Prostate gland (tissue), 2 donors: Measurements from ENCODE around the gene C22orf42. TPM values are rescaled to one million over a fixed set of nuclear protein-coding genes. Genes with fewer than 3 reads are reported as not detected.
"Not testable (repeated sequence)": the region's sequence is repeated elsewhere in the genome, so short reads cannot be mapped to it uniquely, and the experiment has no call there.

ENCODE experiments used
- DNase-seq: peaks from one replicate; pipeline ENCODE4 v3.0.0-alpha.2; 2019; ENCODE audit warnings: low spot score
- H3K27ac ChIP-seq, 2 donors: fragments of 200-600 bp; sonication (generic); 2 replicates each; pipeline ENCODE4 v1.5.1; 2017 to 2019
- H3K27me3 ChIP-seq: fragments of 200-600 bp; sonication (generic); replicated peaks from 2 replicates; pipeline ENCODE4 v1.5.1; 2019; ENCODE audit not compliant: insufficient read depth
- H3K36me3 ChIP-seq, 2 donors: fragments of 200-600 bp; sonication (generic); 1 replicate in 1 of 2; 2 replicates in 1 of 2; pipeline versions ENCODE4 v1.5.1 to v1.8.1; 2017 to 2019
- H3K4me1 ChIP-seq: fragments of 200-600 bp; sonication (generic); replicated peaks from 2 replicates; pipeline ENCODE4 v1.5.1; 2019
- H3K4me3 ChIP-seq, 2 donors: fragments of 200-600 bp; sonication (generic); 2 replicates each; pipeline ENCODE4 v1.5.1; 2017 to 2019
- H3K9me3 ChIP-seq: fragments of 200-600 bp; sonication (generic); 2 replicates; pipeline ENCODE4 v1.5.1; 2017
- CTCF ChIP-seq, 4 experiments: fragments of 200-600 bp in 2 of 4; fragments of 450-650 bp in 2 of 4; sonication (generic) in 2 of 4; IDR thresholded peaks; 1 replicate in 3 of 4; 2 replicates in 1 of 4; pipeline ENCODE4 v1.5.1; 2016 to 2019; ENCODE audit warnings: antibody characterized with exemption in 4 of 4, mild to moderate bottlenecking in 2 of 4, moderate library complexity in 2 of 4
- POLR2A ChIP-seq: fragments of 450-650 bp; IDR thresholded peaks from one replicate; pipeline ENCODE4 v1.6.1; 2016; ENCODE audit warnings: antibody characterized with exemption, mild to moderate bottlenecking
- POLR2AphosphoS5 ChIP-seq: sonication (generic); formaldehyde crosslinking; IDR thresholded peaks from one replicate; pipeline ENCODE4 v1.6.1; 2017; ENCODE audit warnings: antibody characterized with exemption
- WGBS: methylation state at CpG from one replicate; pipeline ENCODE4 v1.1.5; 2018; 5-methylcytosine and 5-hydroxymethylcytosine counted together
- intact Hi-C: fragments of 100-400 bp; cut with DNase I; formaldehyde crosslinking; loops from one replicate; pipeline ENCODE4 v1.14.2; 2022
- total RNA-seq, 2 donors: library from RNA; depleted of rRNA; stranded (reverse); fragments of >200 nt; gene quantifications; one replicate each; pipeline ENCODE4 v1.1.0, GENCODE V29; 2016

C22orf42 gene
- total RNA-seq, 2 donors from 2014 or later: 1.4 TPM; not detected in 1

- Histone ChIP-seq H3K4me3 (no peak overlapping the region), H3K9me3 (no peaks in the 10 kb centered on the region), H3K27me3 (no peaks in the 10 kb centered on the region), H3K4me1 (no peaks in the 10 kb centered on the region), H3K36me3 (no peaks in the 10 kb centered on the region), H3K27ac (no peak overlapping the region)
- intact Hi-C loops: no loop called here
- TF ChIP-seq CTCF (IDR thresholded peaks at IDR 0.05) (no peak), POLR2AphosphoS5 (no peak), POLR2A (no peak)
- 94% methylated on average over 6 of the region's 6 CpGs for WGBS
- no peak for DNase-seq
These were observed 40.2 kb upstream of the C22orf42 start for GRCh38 chr22:32199341-32199740.

- H3K27me3 ChIP-seq, DNase-seq, H3K4me3 ChIP-seq, H3K27ac ChIP-seq, H3K4me1 ChIP-seq, H3K36me3 ChIP-seq, intact Hi-C loops, H3K9me3 ChIP-seq: not testable (repeated sequence)
- 67% methylated on average over 5 of the region's 5 CpGs for WGBS
These were observed 38.6 kb upstream of the C22orf42 start for GRCh38 chr22:32197553-32198226.

GRCh38 chr22:32195900-32196299 is 36.8 kb upstream of the C22orf42 start:
- not testable (repeated sequence) for H3K27me3 ChIP-seq

GRCh38 chr22:32193346-32193745 is 34.2 kb upstream of the C22orf42 start:
- H3K9me3 ChIP-seq, H3K27ac ChIP-seq, H3K4me3 ChIP-seq, H3K27me3 ChIP-seq, intact Hi-C loops, H3K36me3 ChIP-seq, DNase-seq, H3K4me1 ChIP-seq: not testable (repeated sequence)
- 84% methylated on average over 9 of the region's 9 CpGs for WGBS

More at GRCh38 chr22:32195900-32196299, 36.8 kb upstream of the C22orf42 start:
- DNase-seq, H3K4me1 ChIP-seq, H3K9me3 ChIP-seq, H3K36me3 ChIP-seq, H3K27ac ChIP-seq, H3K4me3 ChIP-seq, intact Hi-C loops: not testable (repeated sequence)
- 63% methylated on average over 3 of the region's 3 CpGs for WGBS

GRCh38 chr22:32191021-32191420 is 31.9 kb upstream of the C22orf42 start:
- 89% methylated on average over 15 of the region's 15 CpGs for WGBS
- H3K36me3 ChIP-seq, H3K27ac ChIP-seq, H3K4me1 ChIP-seq, intact Hi-C loops, H3K4me3 ChIP-seq, H3K9me3 ChIP-seq, DNase-seq, H3K27me3 ChIP-seq: not testable (repeated sequence)

- TF ChIP-seq CTCF (IDR thresholded peaks at IDR 0.05) (no peak), POLR2AphosphoS5 (no peak), POLR2A (no peak)
- WGBS: 89% methylated on average over 3 of the region's 3 CpGs
- DNase-seq: no peak
- Histone ChIP-seq H3K4me1 (no peaks in the 10 kb centered on the region), H3K27ac (no peak overlapping the region), H3K9me3 (no peaks in the 10 kb centered on the region), H3K27me3 (no peaks in the 10 kb centered on the region), H3K4me3 (no peak overlapping the region), H3K36me3 (no peaks in the 10 kb centered on the region)
- intact Hi-C loops: no loop called here
These were observed 26.7 kb upstream of the C22orf42 start for GRCh38 chr22:32185821-32186220.

GRCh38 chr22:32183625-32184024 is 24.5 kb upstream of the C22orf42 start:
- intact Hi-C loops: no loop called here
- DNase-seq: no peak
- Histone ChIP-seq H3K4me1 (no peaks in the 10 kb centered on the region), H3K9me3 (no peaks in the 10 kb centered on the region), H3K27ac (no peak overlapping the region), H3K36me3 (no peaks in the 10 kb centered on the region), H3K4me3 (no peak overlapping the region), H3K27me3 (no peaks in the 10 kb centered on the region)
- 62% methylated on average over 3 of the region's 3 CpGs for WGBS
- no peak for TF ChIP-seq POLR2A
- TF ChIP-seq POLR2AphosphoS5: no peak
- TF ChIP-seq CTCF (IDR thresholded peaks at IDR 0.05): no peak
